Measurements from ENCODE around the gene RYR3.

- no peak for TF ChIP-seq CTCF (IDR thresholded peaks at IDR 0.05)
- TF ChIP-seq ZFX (IDR thresholded peaks at IDR 0.05; ENCODE audit: borderline replicate concordance) = no peak
These were observed 354.2 kb downstream of the RYR3 start for GRCh38 chr15:33664947-33665346.
